IgD-negative memory B cell (primary cell): ENCODE measurements around the gene CAPN5. TPM values are rescaled to one million over a fixed set of nuclear protein-coding genes. Genes with fewer than 3 reads are reported as not detected.
A peak's percentile ranks its signal among the peaks of the same experiment; 100 is the strongest.

Source experiments
- H3K27ac Mint-ChIP-seq, 3 donors: one replicate each; pipeline ENCODE4 v1.8.0; 2020 to 2022; ENCODE audit warnings: mild to moderate bottlenecking in 3 of 3, mixed read lengths in 3 of 3, moderate library complexity in 1 of 3
- H3K27me3 Mint-ChIP-seq: one replicate; pipeline ENCODE4 v1.8.0; 2021; ENCODE audit warnings: mixed read lengths
- H3K36me3 Mint-ChIP-seq: one replicate; pipeline ENCODE4 v1.8.0; 2020; ENCODE audit warnings: mild to moderate bottlenecking, mixed read lengths
- H3K4me1 Mint-ChIP-seq, 3 donors: one replicate each; pipeline ENCODE4 v1.8.0; 2020 to 2022; ENCODE audit warnings: mixed read lengths in 3 of 3, mild to moderate bottlenecking in 1 of 3
- H3K4me3 Mint-ChIP-seq, 4 donors: one replicate each; pipeline ENCODE4 v1.8.0; 2020 to 2022; ENCODE audit warnings: mild to moderate bottlenecking in 4 of 4, mixed read lengths in 4 of 4, moderate library complexity in 3 of 4
- H3K9me3 Mint-ChIP-seq, 3 donors: one replicate each; pipeline ENCODE4 v1.8.0; 2020 to 2021; ENCODE audit warnings: mixed read lengths in 3 of 3, mild to moderate bottlenecking in 1 of 3
- polyA plus RNA-seq: library from polyadenylated mRNA; unstranded; fragments of 300-500 nt; fragmentation: Illumina TruSeq; gene quantifications from one replicate; pipeline ENCODE4 v1.2.3, GENCODE V29; 2021

CAPN5 gene
- polyA plus RNA-seq, 1 donor from 2014 or later = 1.1 TPM

DNA sequence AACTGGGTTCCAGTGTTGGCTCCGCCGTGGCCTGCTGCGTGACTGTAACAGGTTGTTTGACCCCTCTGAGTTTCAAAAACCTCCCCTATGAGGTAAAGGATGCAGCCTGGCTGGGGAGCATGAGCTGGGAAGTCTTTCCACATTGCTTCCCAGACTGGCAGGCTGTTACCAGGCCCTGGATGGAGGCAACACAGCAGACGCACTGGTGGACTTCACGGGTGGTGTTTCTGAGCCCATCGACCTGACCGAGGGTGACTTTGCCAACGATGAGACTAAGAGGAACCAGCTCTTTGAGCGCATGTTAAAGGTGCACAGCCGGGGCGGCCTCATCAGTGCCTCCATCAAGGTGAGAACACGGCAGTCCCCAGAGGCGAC, 47.3 kb downstream of the CAPN5 start:
- Mint-ChIP-seq H3K4me3 (no peak overlapping the region), H3K27ac (no peak overlapping the region), H3K27me3 (peaks cover 5% of the 10 kb centered on the region), H3K4me1 (no peaks in the 10 kb centered on the region), H3K9me3 (no peaks in the 10 kb centered on the region), H3K36me3 (no peaks in the 10 kb centered on the region)

DNA sequence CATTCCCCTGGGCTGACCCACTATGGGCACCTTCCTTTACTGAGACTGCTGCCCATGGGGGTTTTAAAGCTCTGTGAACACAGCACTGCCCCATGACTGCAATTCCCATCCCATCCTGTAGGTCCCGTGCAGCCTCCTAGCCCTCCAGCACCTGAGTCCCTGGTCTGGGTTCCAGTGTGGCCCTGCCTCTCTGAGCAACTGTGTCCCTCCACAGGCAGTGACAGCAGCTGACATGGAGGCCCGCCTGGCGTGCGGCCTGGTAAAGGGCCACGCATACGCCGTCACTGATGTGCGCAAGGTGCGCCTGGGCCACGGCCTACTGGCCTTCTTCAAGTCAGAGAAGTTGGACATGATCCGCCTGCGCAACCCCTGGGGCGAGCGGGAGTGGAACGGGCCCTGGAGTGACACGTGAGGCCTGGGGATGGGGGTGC, 48.4 kb downstream of the CAPN5 start:
- no peaks in the 10 kb centered on the region for H3K36me3 Mint-ChIP-seq
- H3K4me1 Mint-ChIP-seq = no peaks in the 10 kb centered on the region
- no peak overlapping the region for H3K27ac Mint-ChIP-seq
- H3K4me3 Mint-ChIP-seq = no peak overlapping the region
- H3K9me3 Mint-ChIP-seq = no peaks in the 10 kb centered on the region
- peaks cover 4% of the 10 kb centered on the region for H3K27me3 Mint-ChIP-seq

DNA sequence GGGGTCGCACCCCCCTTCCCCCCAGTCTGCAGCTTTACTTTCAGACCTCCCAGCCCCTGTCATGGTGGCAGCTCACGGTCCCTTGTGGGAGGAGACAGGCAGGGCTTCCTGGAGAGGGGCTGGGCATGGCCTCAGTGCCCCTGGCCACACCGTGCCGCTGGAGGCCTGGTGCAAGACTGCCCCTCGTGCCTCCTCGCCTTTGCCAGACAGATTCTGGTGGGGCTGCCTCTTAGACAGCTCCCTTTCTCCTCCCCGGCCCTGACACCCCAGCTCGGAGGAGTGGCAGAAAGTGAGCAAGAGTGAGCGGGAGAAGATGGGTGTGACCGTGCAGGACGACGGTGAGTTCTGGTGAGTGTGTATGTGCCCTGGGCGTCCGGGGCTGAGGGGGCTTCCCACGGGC, 49.2 kb downstream of the CAPN5 start:
- no peaks in the 10 kb centered on the region for H3K9me3 Mint-ChIP-seq
- H3K27ac Mint-ChIP-seq = no peak overlapping the region
- no peak overlapping the region for H3K4me3 Mint-ChIP-seq
- H3K4me1 Mint-ChIP-seq = peaks cover 0 to under 1% (median 0%) of the 10 kb centered on the region in 3 donors
- no peaks in the 10 kb centered on the region for H3K36me3 Mint-ChIP-seq
- H3K27me3 Mint-ChIP-seq = peaks cover 2% of the 10 kb centered on the region

DNA sequence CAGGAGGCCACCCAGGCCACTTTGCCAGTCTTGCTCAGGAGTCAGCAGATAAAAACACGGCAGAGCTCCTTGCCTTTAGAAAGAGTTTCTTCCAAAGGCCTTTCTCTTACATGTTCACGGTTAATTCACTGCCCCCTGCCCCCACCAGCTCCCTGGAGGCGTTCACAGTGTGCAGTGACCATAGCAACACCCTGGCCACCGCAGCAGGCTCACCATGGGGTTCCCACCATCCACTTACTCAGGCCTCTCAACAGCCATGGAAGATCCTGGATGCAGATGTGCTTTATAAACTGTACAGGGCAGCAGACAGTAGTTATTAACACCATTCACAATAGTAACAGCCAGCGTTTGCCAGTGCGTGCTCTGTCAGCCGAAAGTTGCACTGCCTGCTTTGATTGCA, 50.7 kb downstream of the CAPN5 start:
- Mint-ChIP-seq H3K27ac (no peak overlapping the region), H3K4me3 (no peak overlapping the region), H3K36me3 (no peaks in the 10 kb centered on the region), H3K9me3 (no peaks in the 10 kb centered on the region), H3K4me1 (peaks cover 0 to 2% (median 0%) of the 10 kb centered on the region in 3 donors), H3K27me3 (no peaks in the 10 kb centered on the region)

DNA sequence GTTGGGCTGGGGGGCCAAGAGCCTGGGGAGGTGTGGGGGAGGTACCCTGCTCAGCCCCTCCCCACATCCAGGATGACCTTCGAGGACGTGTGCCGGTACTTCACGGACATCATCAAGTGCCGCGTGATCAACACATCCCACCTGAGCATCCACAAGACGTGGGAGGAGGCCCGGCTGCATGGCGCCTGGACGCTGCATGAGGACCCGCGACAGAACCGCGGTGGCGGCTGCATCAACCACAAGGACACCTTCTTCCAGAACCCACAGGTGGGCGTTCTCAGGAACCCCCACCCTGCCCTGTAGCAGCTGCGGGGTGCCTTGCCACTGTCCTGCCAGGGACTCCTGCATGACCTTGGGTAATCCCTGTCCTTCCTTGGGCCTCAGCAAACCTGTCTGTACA, 51.3 kb downstream of the CAPN5 start:
- Mint-ChIP-seq H3K4me1 (peaks cover 0 to 2% (median 0%) of the 10 kb centered on the region in 3 donors), H3K4me3 (no peak overlapping the region), H3K36me3 (no peaks in the 10 kb centered on the region), H3K9me3 (no peaks in the 10 kb centered on the region), H3K27ac (no peak overlapping the region), H3K27me3 (no peaks in the 10 kb centered on the region)

DNA sequence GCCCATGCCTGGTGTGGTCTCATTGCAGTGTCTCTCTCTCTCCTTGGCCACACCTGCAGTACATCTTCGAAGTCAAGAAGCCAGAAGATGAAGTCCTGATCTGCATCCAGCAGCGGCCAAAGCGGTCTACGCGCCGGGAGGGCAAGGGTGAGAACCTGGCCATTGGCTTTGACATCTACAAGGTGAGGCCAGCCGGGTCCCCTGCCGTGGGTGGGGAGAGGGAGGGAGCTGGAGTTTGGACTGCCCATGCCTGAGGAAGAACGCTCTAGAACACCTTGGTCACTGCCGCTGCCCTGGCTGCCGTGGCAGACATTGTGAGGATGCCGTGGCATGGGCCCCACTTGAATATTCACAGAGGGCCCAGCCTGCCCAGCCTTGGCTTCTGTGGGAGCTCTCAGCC, 52.2 kb downstream of the CAPN5 start:
- H3K36me3 Mint-ChIP-seq = no peaks in the 10 kb centered on the region
- H3K4me1 Mint-ChIP-seq = peaks cover 0 to 2% (median 0%) of the 10 kb centered on the region in 3 donors
- no peak overlapping the region for H3K4me3 Mint-ChIP-seq
- H3K27ac Mint-ChIP-seq = no peak overlapping the region
- no peaks in the 10 kb centered on the region for H3K27me3 Mint-ChIP-seq
- no peaks in the 10 kb centered on the region for H3K9me3 Mint-ChIP-seq

DNA sequence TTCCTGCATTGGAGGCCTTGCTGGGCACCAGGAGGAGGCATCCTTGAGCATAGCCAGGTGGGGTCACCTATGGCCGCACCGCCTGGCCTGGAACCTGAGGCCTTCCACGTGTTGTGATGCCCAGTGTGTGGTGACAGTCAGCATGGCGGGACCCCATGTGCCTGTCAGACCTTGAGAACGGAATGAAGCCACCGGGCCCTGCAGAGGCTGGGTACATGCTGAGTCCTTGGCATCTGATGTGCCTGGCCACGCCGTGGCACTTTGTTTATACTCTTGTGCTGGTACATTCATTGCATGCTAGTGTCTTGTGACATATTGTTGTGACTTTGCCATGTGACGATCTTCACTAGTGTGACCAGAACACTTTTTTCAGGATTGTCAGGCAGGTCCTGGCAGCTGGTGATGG, 52.8 kb downstream of the CAPN5 start:
- Mint-ChIP-seq H3K27me3 (no peaks in the 10 kb centered on the region), H3K4me1 (peaks cover 0 to 2% (median 0%) of the 10 kb centered on the region in 3 donors), H3K9me3 (no peaks in the 10 kb centered on the region), H3K4me3 (no peak overlapping the region), H3K36me3 (no peaks in the 10 kb centered on the region), H3K27ac (no peak overlapping the region)

DNA sequence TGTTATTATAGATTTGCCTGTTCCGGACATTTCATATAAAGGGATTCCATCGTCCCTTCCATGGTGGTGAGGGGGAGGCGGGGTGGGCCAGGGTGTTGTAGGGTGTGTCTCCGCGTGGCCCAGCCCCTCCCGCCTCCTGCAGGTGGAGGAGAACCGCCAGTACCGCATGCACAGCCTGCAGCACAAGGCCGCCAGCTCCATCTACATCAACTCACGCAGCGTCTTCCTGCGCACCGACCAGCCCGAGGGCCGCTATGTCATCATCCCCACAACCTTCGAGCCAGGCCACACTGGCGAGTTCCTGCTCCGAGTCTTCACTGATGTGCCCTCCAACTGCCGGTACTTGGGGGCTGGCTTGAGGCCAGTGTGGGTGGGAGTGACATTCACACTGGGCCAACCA, 53.8 kb downstream of the CAPN5 start:
- peaks cover 0 to 2% (median 0%) of the 10 kb centered on the region in 3 donors for H3K4me1 Mint-ChIP-seq
- no peak overlapping the region for H3K27ac Mint-ChIP-seq
- no peaks in the 10 kb centered on the region for H3K9me3 Mint-ChIP-seq
- no peaks in the 10 kb centered on the region for H3K36me3 Mint-ChIP-seq
- H3K27me3 Mint-ChIP-seq = no peaks in the 10 kb centered on the region
- no peak overlapping the region for H3K4me3 Mint-ChIP-seq

DNA sequence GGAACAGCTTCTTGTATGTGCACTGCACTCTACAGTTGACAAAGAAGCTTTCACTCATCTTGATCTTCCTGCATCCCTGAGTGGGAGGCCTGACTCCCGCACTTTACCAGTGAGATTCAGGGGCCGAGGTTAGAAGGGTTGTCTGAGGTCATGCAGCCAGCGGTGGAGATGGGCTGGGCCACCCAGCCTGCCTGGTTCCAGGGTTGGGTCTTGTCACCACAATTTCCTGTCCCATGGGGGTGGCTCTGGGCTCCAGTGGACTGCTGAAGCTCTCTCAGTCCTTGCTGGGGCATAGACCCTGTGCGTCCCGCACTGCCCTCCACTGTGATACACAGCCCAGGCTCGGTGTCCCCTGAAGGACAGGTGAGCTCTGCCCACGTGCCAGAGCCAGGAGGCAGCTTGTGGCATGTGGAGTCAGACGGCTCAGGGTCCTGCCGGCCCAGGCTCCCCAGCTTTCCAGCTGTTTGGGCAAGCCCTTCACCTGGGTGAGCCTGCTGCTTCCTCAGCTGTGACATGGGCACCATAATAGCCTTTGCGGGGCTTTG, 54.4 kb downstream of the CAPN5 start:
- Mint-ChIP-seq H3K27me3 (no peaks in the 10 kb centered on the region), H3K36me3 (no peaks in the 10 kb centered on the region), H3K4me1 (peaks cover 0 to 2% (median 2%) of the 10 kb centered on the region in 3 donors), H3K9me3 (no peaks in the 10 kb centered on the region), H3K4me3 (no peak overlapping the region), H3K27ac (no peak overlapping the region)

DNA sequence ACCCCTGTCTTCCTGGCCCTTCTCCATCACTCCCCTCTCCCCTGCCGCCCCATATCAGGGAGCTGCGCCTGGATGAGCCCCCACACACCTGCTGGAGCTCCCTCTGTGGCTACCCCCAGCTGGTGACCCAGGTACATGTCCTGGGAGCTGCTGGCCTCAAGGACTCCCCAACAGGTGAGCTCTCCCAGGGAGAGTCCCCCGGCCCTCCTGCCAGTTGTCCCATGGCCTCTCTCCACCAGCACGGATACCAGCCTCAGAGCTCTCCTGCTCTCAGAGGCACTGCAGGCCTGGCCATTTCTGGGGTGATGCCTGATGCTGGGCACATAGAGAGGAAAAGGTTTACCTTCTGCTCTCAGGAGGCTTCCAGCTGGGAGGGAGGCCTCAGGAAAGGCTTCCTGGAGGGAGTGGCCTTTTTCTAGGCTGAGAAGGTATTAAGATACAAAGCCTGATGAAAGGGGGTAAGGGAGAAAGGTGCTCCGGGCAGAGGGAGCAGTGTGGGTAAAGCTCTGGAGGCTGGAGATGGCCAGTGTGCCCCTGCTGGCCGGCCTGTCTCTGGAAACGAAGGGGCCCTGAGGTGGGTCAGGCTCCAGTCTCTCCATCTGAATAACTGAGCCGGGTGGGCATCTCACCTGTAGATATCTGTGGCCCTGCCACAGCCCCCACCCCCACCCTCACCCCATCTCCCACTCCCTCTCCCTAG, 55.3 kb downstream of the CAPN5 start:
- Mint-ChIP-seq H3K36me3 (no peaks in the 10 kb centered on the region), H3K4me1 (peaks cover 1 to 4% (median 2%) of the 10 kb centered on the region in 3 donors), H3K9me3 (no peaks in the 10 kb centered on the region), H3K4me3 (no peak overlapping the region), H3K27ac (no peak overlapping the region), H3K27me3 (no peaks in the 10 kb centered on the region)

DNA sequence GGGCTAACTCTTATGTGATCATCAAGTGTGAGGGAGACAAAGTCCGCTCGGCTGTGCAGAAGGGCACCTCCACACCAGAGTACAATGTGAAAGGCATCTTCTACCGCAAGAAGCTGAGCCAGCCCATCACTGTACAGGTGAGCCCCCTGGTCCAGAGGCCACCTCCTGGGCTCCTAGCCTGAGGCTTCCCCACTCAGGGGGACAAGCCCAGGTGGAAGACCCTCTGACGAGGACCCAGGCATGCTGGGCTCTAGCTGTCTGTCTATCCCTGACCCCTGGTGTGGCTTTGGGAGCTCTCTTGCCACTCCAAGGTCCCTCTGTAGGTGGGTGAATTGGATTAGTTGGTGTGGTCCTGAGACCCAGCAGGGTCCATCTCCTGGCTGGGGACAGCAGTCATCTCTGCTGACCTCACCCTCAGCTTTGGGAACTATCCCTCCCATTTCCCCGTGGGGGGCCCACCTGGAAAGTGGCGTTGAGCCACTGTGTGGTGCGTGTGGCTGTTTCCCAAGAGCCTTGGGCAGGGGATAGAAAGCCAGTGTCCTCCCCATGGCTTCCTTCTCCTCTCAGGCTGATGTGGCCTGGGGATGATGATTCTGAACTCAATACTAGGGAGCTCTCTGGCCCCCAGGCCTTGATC, 55.9 kb downstream of the CAPN5 start:
- no peak overlapping the region for H3K27ac Mint-ChIP-seq
- peaks cover 3% of the 10 kb centered on the region for H3K27me3 Mint-ChIP-seq
- no peak overlapping the region for H3K4me3 Mint-ChIP-seq
- no peaks in the 10 kb centered on the region for H3K9me3 Mint-ChIP-seq
- no peaks in the 10 kb centered on the region for H3K36me3 Mint-ChIP-seq
- H3K4me1 Mint-ChIP-seq = peaks cover 3 to 9% (median 5%) of the 10 kb centered on the region in 3 donors

DNA sequence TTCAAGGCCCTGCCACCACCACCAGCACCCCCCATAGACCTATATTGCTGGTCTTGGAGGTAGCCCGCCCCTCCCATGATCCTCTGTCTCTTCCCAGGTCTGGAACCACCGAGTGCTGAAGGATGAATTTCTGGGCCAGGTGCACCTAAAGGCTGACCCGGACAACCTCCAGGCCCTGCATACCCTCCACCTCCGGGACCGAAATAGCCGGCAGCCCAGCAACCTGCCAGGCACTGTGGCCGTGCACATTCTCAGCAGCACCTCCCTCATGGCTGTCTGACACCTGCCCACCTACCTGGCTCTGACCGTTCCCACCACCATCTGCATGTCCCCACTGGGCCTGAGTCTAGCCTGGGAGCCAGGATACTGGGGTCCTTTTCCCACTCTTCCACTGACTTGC, 56.8 kb downstream of the CAPN5 start:
- Mint-ChIP-seq H3K27me3 (peaks cover 8% of the 10 kb centered on the region), H3K9me3 (no peaks in the 10 kb centered on the region), H3K4me3 (peak overlapping the region in 1 of 4 donors; percentile 23), H3K36me3 (no peaks in the 10 kb centered on the region), H3K27ac (no peak overlapping the region), H3K4me1 (peaks cover 3 to 12% (median 8%) of the 10 kb centered on the region in 3 donors)

DNA sequence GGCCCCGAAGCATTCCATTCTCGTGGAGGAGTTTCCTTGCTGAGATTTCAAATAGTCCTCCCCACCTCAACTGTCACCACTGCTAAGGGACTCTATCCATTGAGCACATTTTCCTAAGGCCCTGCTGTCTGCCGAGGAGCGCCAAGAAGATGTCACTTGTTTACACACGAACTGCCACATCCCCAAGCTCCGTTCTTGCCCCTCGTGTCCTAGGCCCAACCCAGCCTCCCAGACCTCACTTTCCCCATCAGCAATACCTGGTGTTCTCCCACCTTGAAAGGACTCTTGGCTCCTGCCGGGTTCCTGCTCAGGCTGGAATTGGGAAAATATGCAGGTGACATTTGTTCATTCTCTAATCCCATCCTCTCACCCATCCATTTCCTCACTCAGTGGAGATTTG, 57.3 kb downstream of the CAPN5 start:
- H3K9me3 Mint-ChIP-seq = no peaks in the 10 kb centered on the region
- no peaks in the 10 kb centered on the region for H3K36me3 Mint-ChIP-seq
- H3K4me3 Mint-ChIP-seq = peak overlapping the region in 2 of 4 donors; percentile 18 to 51
- H3K4me1 Mint-ChIP-seq = peaks cover 3 to 15% (median 8%) of the 10 kb centered on the region in 3 donors
- peaks cover 8% of the 10 kb centered on the region for H3K27me3 Mint-ChIP-seq
- no peak overlapping the region for H3K27ac Mint-ChIP-seq

DNA sequence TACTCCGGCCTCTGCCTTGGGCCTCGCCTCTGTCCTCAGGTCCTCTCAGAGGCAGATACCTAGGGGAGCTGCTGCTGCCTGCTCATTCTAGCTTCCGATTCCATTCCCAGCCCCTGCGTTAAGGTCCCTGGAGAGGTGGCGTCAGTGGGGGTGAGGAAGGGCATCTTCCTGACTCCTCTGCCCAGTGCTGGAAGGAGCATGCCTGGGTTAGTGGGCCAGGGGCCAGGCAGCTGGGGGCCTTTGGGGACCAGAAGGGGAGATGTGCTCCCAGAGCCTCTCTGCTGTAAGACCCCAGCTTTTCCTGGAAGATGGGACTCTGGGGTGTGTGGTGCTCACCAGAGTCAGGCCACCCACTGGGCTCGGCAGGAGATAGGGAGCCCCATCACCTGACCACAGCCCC, 57.7 kb downstream of the CAPN5 start:
- H3K36me3 Mint-ChIP-seq = no peaks in the 10 kb centered on the region
- H3K4me1 Mint-ChIP-seq = peaks cover 3 to 15% (median 8%) of the 10 kb centered on the region in 3 donors
- H3K4me3 Mint-ChIP-seq = no peak overlapping the region
- no peak overlapping the region for H3K27ac Mint-ChIP-seq
- peaks cover 8% of the 10 kb centered on the region for H3K27me3 Mint-ChIP-seq
- no peaks in the 10 kb centered on the region for H3K9me3 Mint-ChIP-seq

DNA sequence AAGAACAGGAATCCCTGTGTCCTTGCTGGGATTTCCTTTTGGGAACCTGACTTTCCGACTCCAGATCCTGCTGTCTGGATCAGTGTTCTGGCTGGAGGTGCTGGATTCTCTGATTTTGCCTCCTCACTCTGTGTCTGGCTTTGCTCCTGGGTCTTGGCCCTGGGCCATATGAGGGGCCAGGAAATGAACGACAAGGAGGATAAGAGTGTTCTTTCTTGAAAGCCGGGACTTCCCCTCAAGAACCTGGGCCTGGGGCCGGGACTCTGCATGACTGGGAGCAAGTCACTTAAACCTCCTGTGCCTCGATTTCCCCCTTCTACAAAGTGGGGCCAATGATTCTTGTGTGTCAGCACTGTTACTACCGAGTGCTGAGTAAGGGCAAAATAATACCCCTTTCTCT, 58.4 kb downstream of the CAPN5 start:
- Mint-ChIP-seq H3K4me3 (no peak overlapping the region), H3K27ac (no peak overlapping the region), H3K27me3 (peaks cover 8% of the 10 kb centered on the region)

DNA sequence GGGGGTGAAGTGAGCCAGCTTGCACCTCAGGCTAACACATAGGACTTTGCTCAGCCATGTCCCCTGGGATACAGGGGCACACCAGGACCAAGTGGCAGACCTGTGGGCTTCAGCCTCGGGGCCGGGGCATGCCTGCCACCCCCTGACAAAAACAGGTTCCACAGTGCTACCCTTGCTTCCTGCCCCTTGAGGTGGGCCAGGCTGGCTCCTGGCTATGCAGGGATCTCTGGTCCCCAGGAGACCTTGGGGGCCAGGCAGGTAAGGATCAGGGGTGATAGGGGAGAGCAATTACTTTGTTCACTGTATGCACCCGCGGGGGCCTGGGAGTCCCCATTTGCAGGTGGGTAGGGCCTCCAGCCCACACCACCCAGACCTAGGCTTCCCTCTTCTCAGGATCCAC, 58.9 kb downstream of the CAPN5 start:
- peaks cover 8% of the 10 kb centered on the region for H3K27me3 Mint-ChIP-seq
- H3K9me3 Mint-ChIP-seq = no peaks in the 10 kb centered on the region
- H3K27ac Mint-ChIP-seq = no peak overlapping the region
- no peaks in the 10 kb centered on the region for H3K36me3 Mint-ChIP-seq
- H3K4me1 Mint-ChIP-seq = peaks cover 3 to 15% (median 8%) of the 10 kb centered on the region in 3 donors
- no peak overlapping the region for H3K4me3 Mint-ChIP-seq

More for the DNA sequence above, 58.4 kb downstream of the CAPN5 start:
- Mint-ChIP-seq H3K36me3 (no peaks in the 10 kb centered on the region), H3K4me1 (peaks cover 3 to 15% (median 8%) of the 10 kb centered on the region in 3 donors), H3K9me3 (no peaks in the 10 kb centered on the region)
